ENCODE measurements around the gene ELMOD1.

The ELMOD1 gene

GRCh38 chr11:107587306-107587979 lies 3.5 kb upstream of the ELMOD1 start:
- no peak for DNase-seq

GRCh38 chr11:107591378-107592230 lies 657 bp downstream of the ELMOD1 start:
- DNase-seq: peak in 1 of 2 experiments; percentile 11

- no peak for DNase-seq
Measured at GRCh38 chr11:107592231-107592590, 1.3 kb downstream of the ELMOD1 start.

GRCh38 chr11:107592813-107593212 lies 1.9 kb downstream of the ELMOD1 start:
- DNase-seq: no peak

- no peak for DNase-seq
Measured at GRCh38 chr11:107593951-107594350, 3.0 kb downstream of the ELMOD1 start.

- DNase-seq: no peak
Measured at GRCh38 chr11:107594736-107595135, 3.8 kb downstream of the ELMOD1 start.

- DNase-seq: peak; percentile 23 to 53
Measured at GRCh38 chr11:107598225-107599139, 7.5 kb downstream of the ELMOD1 start.

GRCh38 chr11:107605061-107606006 lies 14.4 kb downstream of the ELMOD1 start:
- DNase-seq: no peak

GRCh38 chr11:107606141-107606540 lies 15.2 kb downstream of the ELMOD1 start:
- DNase-seq: no peak

GRCh38 chr11:107608809-107609208 lies 17.9 kb downstream of the ELMOD1 start:
- no peak for DNase-seq

GRCh38 chr11:107609400-107610218 lies 18.7 kb downstream of the ELMOD1 start:
- DNase-seq: no peak

GRCh38 chr11:107612445-107612844 lies 21.5 kb downstream of the ELMOD1 start:
- no peak for DNase-seq

GRCh38 chr11:107619926-107620325 lies 29.0 kb downstream of the ELMOD1 start:
- no peak for DNase-seq

GRCh38 chr11:107621081-107621480 lies 30.1 kb downstream of the ELMOD1 start:
- no peak for DNase-seq

GRCh38 chr11:107623183-107623582 lies 32.2 kb downstream of the ELMOD1 start:
- no peak for DNase-seq

- DNase-seq: no peak
Measured at GRCh38 chr11:107624983-107625684, 34.2 kb downstream of the ELMOD1 start.

- no peak for DNase-seq
Measured at GRCh38 chr11:107625685-107625989, 34.7 kb downstream of the ELMOD1 start.

- DNase-seq: no peak
Measured at GRCh38 chr11:107631043-107631442, 40.1 kb downstream of the ELMOD1 start.

- DNase-seq: no peak
Measured at GRCh38 chr11:107631931-107632330, 41.0 kb downstream of the ELMOD1 start.

- no peak for DNase-seq
Measured at GRCh38 chr11:107646783-107647182, 55.8 kb downstream of the ELMOD1 start.

- DNase-seq: no peak
Measured at GRCh38 chr11:107648242-107648641, 57.3 kb downstream of the ELMOD1 start.
